Renal pelvis (tissue), 12 donors: ENCODE results near the gene PCDHB2. TPM values are rescaled to one million over a fixed set of nuclear protein-coding genes. Genes with fewer than 3 reads are reported as not detected.
"Not testable (repeated sequence)": the region's sequence is repeated elsewhere in the genome, so short reads cannot be mapped to it uniquely, and the experiment has no call there.

Experiments
- DNase-seq: peaks from one replicate; pipeline ENCODE4 v3.0.0-alpha.2; 2013
- long read RNA-seq, 16 experiments: transcript quantifications; one replicate each; lab custom pipeline, GENCODE V29; 2026
- polyA plus RNA-seq, 3 donors: library from polyadenylated mRNA; unstranded; fragments of 120-200 nt; gene quantifications; one replicate each; pipeline ENCODE4 v1.2.1, GENCODE V29; 2013; ENCODE audit not compliant: insufficient read length in 3 of 3

PCDHB2 gene
- 1 to 10 TPM; 4.5 to 8.4 (median 4.9) TPM for polyA plus RNA-seq
- long read RNA-seq, donor 1, full-length matches to known transcripts: 5 of 5 reads
- long read RNA-seq, donor 1, partial matches to known transcripts: 0 of 5 reads
- long read RNA-seq, donor 1, other reads (novel, unspliced or antisense): 0 of 5 reads
- long read RNA-seq, donor 2, full-length matches to known transcripts: 5 of 5 reads
- long read RNA-seq, donor 2, partial matches to known transcripts: 0 of 5 reads
- long read RNA-seq, donor 2, other reads (novel, unspliced or antisense): 0 of 5 reads
- long read RNA-seq, donor 3, full-length matches to known transcripts: 5 of 5 reads
- long read RNA-seq, donor 3, partial matches to known transcripts: 0 of 5 reads
- long read RNA-seq, donor 3, other reads (novel, unspliced or antisense): 0 of 5 reads
- long read RNA-seq, donor 4, full-length matches to known transcripts: 3 of 3 reads
- long read RNA-seq, donor 4, partial matches to known transcripts: 0 of 3 reads
- long read RNA-seq, donor 4, other reads (novel, unspliced or antisense): 0 of 3 reads
- long read RNA-seq, donor 5, full-length matches to known transcripts: 1 of 1 reads
- long read RNA-seq, donor 5, partial matches to known transcripts: 0 of 1 reads
- long read RNA-seq, donor 5, other reads (novel, unspliced or antisense): 0 of 1 reads
- long read RNA-seq, donor 6, full-length matches to known transcripts: 7 of 7 reads
- long read RNA-seq, donor 6, partial matches to known transcripts: 0 of 7 reads
- long read RNA-seq, donor 6, other reads (novel, unspliced or antisense): 0 of 7 reads
- long read RNA-seq, donor 7, full-length matches to known transcripts: 12 of 12 reads
- long read RNA-seq, donor 7, partial matches to known transcripts: 0 of 12 reads
- long read RNA-seq, donor 7, other reads (novel, unspliced or antisense): 0 of 12 reads
- long read RNA-seq, donor 8, full-length matches to known transcripts: 6 of 6 reads
- long read RNA-seq, donor 8, partial matches to known transcripts: 0 of 6 reads
- long read RNA-seq, donor 8, other reads (novel, unspliced or antisense): 0 of 6 reads
- long read RNA-seq, donor 9, full-length matches to known transcripts: 15 of 15 reads
- long read RNA-seq, donor 9, partial matches to known transcripts: 0 of 15 reads
- long read RNA-seq, donor 9, other reads (novel, unspliced or antisense): 0 of 15 reads
- long read RNA-seq, donor 10, full-length matches to known transcripts: 4 of 4 reads
- long read RNA-seq, donor 10, partial matches to known transcripts: 0 of 4 reads
- long read RNA-seq, donor 10, other reads (novel, unspliced or antisense): 0 of 4 reads
- long read RNA-seq, donor 11, full-length matches to known transcripts: 6 of 6 reads
- long read RNA-seq, donor 11, partial matches to known transcripts: 0 of 6 reads
- long read RNA-seq, donor 11, other reads (novel, unspliced or antisense): 0 of 6 reads
- long read RNA-seq, donor 12, full-length matches to known transcripts: 8 of 8 reads
- long read RNA-seq, donor 12, partial matches to known transcripts: 0 of 8 reads
- long read RNA-seq, donor 12, other reads (novel, unspliced or antisense): 0 of 8 reads
- long read RNA-seq, donor 13, full-length matches to known transcripts: 3 of 3 reads
- long read RNA-seq, donor 13, partial matches to known transcripts: 0 of 3 reads
- long read RNA-seq, donor 13, other reads (novel, unspliced or antisense): 0 of 3 reads
- long read RNA-seq, donor 14, full-length matches to known transcripts: 3 of 3 reads
- long read RNA-seq, donor 14, partial matches to known transcripts: 0 of 3 reads
- long read RNA-seq, donor 14, other reads (novel, unspliced or antisense): 0 of 3 reads
- long read RNA-seq, donor 15, full-length matches to known transcripts: 2 of 2 reads
- long read RNA-seq, donor 15, partial matches to known transcripts: 0 of 2 reads
- long read RNA-seq, donor 15, other reads (novel, unspliced or antisense): 0 of 2 reads
- long read RNA-seq, donor 16, full-length matches to known transcripts: 8 of 8 reads
- long read RNA-seq, donor 16, partial matches to known transcripts: 0 of 8 reads
- long read RNA-seq, donor 16, other reads (novel, unspliced or antisense): 0 of 8 reads

- peak; percentile 9 for DNase-seq
Observed at GRCh38 chr5:141094481-141095262, at the start of gene PCDHB2. PCDHB2 (plus strand) TSS chr5:141094615; CDS start chr5:141094791, 176 bp downstream.

GRCh38 chr5:141050622-141051520 lies 43.5 kb upstream of the PCDHB2 start, which contains the start of gene PCDHB1:
PCDHB1 (plus strand) TSS chr5:141051374; CDS start chr5:141051471, 97 bp downstream.
- peak; percentile 30 for DNase-seq

GRCh38 chr5:141051521-141051866 lies 42.9 kb upstream of the PCDHB2 start:
- DNase-seq: no peak

GRCh38 chr5:141077826-141078225 lies 16.6 kb upstream of the PCDHB2 start:
- no peak for DNase-seq

GRCh38 chr5:141082228-141082627 lies 12.2 kb upstream of the PCDHB2 start:
- DNase-seq: no peak

GRCh38 chr5:141084487-141084989 lies 9.9 kb upstream of the PCDHB2 start:
- DNase-seq: peak; percentile 30

GRCh38 chr5:141095263-141095641 lies 837 bp downstream of the PCDHB2 start:
- DNase-seq: no peak

- not testable (repeated sequence) for DNase-seq
Observed at GRCh38 chr5:141096181-141096580, 1.8 kb downstream of the PCDHB2 start.

GRCh38 chr5:141096586-141096985 lies 2.2 kb downstream of the PCDHB2 start:
- DNase-seq: not testable (repeated sequence)

GRCh38 chr5:141100243-141100805 lies 5.9 kb downstream of the PCDHB2 start, which contains the start of gene PCDHB3:
PCDHB3 (plus strand) TSS chr5:141100473; CDS start chr5:141100650, 177 bp downstream.
- DNase-seq: no peak

- DNase-seq: no peak
Observed at GRCh38 chr5:141101059-141101458, 6.6 kb downstream of the PCDHB2 start.

GRCh38 chr5:141102070-141102469 lies 7.7 kb downstream of the PCDHB2 start:
- not testable (repeated sequence) for DNase-seq

GRCh38 chr5:141102471-141102870 lies 8.1 kb downstream of the PCDHB2 start:
- DNase-seq: not testable (repeated sequence)

- DNase-seq: no peak
Observed at GRCh38 chr5:141105350-141105749, 10.9 kb downstream of the PCDHB2 start.

- no peak for DNase-seq
Observed at GRCh38 chr5:141119250-141119649, 24.8 kb downstream of the PCDHB2 start.

GRCh38 chr5:141121563-141121962 lies 27.1 kb downstream of the PCDHB2 start, which contains the start of gene PCDHB4:
PCDHB4 (plus strand) TSS chr5:141121818; CDS start chr5:141121999, 181 bp downstream.
- no peak for DNase-seq

GRCh38 chr5:141121985-141122384 lies 27.6 kb downstream of the PCDHB2 start:
- no peak for DNase-seq
